Skin epidermis (tissue), 12 donors: ENCODE measurements around the gene SLC5A6.
"Not testable (repeated sequence)": the region's sequence is repeated elsewhere in the genome, so short reads cannot be mapped to it uniquely, and the experiment has no call there.

ENCODE experiments used
- H3K27ac ChIP-seq, 21 experiments: fragments of 200-600 bp; sonication (generic) in 11 of 21; one replicate each; pipeline ENCODE4 v1.5.0; 2020; ENCODE audit warnings: mild to moderate bottlenecking in 3 of 21, inconsistent platforms in 2 of 21, moderate library complexity in 2 of 21
- H3K4me3 ChIP-seq, 7 experiments: fragments of 200-600 bp; sonication (generic) in 2 of 7; one replicate each; pipeline ENCODE4 v1.5.0; 2020; ENCODE audit warnings: inconsistent platforms in 2 of 7, mild to moderate bottlenecking in 2 of 7, moderate library complexity in 1 of 7

Gene SLC5A6

DNA sequence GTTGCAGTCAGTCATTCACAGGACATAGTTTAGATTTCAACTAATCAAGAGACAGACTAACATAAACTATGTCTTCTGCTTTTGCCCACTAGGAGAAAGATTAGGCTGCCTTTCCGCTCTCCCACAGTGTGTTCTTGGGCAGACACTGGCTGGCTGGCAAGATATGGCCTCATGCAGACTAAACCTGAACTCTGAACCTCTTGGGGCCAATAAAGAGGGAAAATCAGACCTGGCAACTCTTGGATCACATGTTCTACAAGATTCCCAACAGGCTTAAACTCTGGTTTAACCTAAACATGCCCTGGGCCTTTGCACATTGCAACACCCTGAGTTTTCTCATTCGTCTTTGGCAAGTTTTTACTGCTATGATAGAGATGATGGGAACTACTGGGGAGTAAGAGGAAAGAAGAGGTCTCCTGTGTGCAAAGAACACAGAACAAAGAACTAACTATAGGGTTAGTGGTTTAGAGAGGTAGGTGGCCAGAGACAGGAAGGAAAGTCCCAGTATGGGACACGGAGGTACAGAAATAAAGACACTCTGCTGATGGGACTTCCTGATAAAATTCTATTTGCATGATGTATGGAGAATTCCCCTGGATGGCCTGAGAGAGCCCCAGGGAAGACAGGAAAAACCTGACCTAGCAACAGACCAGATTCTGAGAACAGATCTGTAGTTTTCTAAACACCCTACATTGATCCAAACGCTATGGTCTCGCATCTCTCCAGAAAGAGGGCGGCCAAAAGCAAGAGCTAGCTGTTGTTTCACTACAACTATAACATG, 2.3 kb downstream of the SLC5A6 start:
- Histone ChIP-seq H3K4me3 (no peak overlapping the region), H3K27ac (peak overlapping the region in 2 of 21 experiments; percentile 48 to 95)

DNA sequence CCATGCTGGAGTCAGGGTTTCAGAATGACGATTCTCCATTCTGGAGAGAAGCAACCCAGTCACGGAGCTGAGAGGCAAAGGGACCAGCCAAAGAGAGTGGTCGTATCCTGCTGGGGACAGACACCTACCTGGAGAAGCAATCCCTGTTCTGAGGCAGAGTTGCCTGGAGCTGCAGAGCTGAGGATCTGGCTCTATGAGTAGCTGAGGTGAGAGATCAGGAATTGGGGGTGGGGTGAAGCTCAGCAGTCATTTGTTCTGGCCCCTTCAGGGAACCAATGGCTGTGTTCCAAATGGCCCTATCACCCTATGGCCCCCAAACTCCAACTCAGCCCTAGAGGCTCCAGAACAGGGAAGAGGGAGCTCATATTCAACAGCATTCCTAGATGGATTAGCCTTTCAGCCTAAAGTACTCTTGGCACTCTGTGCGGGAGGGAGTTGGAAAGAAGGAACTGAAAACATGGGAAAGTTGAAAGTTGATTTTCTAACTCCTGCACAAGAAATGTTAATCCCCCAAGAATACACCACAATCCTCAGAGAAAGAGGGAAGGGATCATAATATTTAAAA, 3.5 kb downstream of the SLC5A6 start:
- H3K27ac ChIP-seq, result no peak overlapping the region
- no peak overlapping the region for H3K4me3 ChIP-seq

DNA sequence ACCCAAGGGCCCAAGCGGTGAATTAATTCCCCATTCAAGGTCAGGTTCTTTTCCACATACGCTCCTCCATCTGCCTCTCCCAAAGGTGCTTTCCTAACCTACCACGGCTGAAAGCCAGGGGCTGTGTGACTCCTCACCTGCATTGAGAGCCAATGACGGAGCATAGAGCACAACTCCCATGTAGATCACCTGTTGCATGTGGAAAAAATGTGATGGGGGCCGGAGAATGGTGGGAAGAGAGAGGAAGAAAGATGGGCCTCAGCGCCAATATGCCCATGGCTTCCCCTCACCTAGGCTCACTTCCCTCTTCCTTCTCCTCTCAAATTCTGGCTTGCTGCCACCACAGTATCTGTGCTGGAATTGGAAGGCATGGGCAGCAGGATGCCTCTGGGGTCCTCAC, 5.7 kb downstream of the SLC5A6 start:
- no peak overlapping the region for H3K27ac ChIP-seq
- no peak overlapping the region for H3K4me3 ChIP-seq

DNA sequence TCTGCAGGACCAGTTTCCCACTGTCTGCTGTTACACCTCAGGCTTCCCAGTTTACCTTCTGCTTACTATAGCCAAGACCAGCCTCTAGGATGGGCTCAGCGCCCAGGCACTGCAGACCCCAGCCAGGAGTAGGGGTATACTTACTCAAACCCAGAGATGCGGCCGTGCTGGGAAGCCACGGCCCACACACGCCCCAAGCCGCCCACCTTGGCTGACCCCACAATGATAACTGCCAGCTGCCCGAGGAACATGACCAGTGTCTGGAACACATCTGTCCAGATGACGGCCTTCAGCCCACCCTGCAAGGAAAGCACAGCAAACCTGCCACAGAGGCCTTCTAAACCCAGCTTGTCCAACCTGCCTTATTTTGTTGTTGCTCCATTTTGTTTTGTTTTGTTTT, 6.9 kb downstream of the SLC5A6 start:
- no peak overlapping the region for H3K4me3 ChIP-seq
- no peak overlapping the region for H3K27ac ChIP-seq

DNA sequence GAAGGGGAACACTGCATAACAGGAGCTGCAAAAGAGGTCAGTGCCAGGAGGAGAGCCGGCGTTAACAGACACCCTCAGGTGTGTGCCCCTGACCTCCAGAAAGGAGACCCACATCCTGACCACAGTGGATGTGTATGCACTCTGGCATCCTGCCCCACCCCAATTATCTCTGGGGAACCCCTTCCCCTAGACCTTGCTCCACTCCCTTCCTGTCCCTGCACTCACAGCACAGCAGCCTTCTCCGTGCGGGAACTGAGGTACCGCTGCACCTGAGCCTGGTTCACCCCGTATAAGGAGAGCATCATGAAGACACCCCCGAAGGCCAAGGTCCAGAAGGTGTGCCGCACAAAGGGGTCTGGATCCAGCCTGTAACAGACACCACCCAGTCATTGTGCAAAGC, 7.5 kb downstream of the SLC5A6 start:
- H3K4me3 ChIP-seq, result no peak overlapping the region
- H3K27ac ChIP-seq, result no peak overlapping the region

DNA sequence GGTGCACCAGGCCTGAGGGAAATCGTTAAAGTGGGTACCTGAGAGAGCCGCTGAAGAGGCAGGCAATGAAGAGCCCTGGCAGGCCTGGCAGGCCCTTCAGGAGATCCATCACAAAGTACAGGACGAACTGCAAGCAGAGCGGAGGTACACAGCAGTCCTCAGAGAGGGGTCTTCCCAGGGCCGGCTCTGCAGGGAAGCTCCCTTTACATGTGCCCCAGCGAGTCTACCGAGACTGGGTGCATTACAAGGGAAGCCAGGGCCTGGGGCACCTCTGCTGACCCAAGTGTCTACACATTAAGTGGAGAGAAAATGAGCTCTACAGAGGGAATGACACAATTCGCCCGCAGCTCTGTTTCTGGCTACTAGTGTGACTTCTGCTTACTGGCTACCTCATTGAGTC, 8.3 kb downstream of the SLC5A6 start:
- Histone ChIP-seq H3K27ac (no peak overlapping the region), H3K4me3 (no peak overlapping the region)

DNA sequence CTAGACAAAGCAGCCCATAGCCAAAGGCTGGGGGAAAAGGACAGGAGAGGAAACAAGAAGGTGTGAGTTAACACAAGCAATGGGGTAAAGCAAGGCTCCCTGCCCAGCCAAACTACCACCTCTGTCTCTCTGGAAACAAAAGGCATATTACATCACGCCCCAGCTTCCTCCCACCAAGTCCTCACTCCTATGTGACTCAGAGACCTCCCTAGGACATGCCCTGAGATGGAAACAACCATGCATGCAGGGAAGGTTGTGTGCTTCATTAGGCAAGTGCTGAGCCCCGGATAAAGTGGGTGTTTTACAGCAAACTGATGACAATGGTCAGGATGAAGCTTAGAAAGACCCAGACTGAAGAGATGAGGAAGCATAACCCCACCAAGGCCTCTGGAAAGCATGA, 9.2 kb downstream of the SLC5A6 start:
- no peak overlapping the region for H3K27ac ChIP-seq
- H3K4me3 ChIP-seq, result no peak overlapping the region

DNA sequence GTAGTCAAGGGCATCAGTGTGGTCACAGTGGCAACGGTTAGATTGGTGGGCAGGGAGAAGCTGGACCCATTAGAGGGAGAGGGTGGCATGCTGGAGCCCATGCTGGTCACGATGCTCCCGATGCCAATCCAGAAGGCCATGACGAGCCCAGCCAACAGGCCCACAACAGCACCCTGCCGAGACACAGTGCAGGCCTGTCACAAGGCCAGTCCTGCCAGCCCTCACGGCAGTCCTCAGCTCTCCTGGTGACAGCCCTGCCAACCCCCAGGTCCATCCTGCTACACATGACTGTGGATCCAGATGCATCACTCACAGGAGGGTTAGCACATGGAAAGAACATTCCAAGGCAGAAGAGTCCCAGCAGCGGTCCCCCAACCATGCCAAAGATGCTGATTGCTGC, 10.4 kb downstream of the SLC5A6 start:
- H3K4me3 ChIP-seq, result no peak overlapping the region
- no peak overlapping the region for H3K27ac ChIP-seq

DNA sequence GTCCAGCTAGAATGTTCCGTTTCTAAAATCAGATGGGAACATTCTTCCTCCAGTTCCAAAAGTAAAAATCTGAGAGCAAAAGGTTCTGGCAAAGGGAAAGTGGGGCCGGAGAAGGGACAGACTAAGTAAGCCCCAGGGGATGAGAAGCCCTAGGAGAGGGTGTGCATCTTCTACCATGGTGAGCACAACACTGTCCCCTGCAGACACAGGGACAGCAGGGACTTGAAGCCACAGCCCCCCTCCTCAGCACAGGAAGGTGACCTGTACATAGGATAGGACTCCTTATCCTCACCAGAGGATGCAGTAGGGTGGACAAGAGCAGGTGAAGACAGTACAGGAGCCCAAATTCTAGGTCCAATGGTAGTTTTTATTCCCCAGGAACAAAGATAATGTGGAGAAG, 12.8 kb downstream of the SLC5A6 start:
- no peak overlapping the region for H3K4me3 ChIP-seq
- no peak overlapping the region for H3K27ac ChIP-seq

DNA sequence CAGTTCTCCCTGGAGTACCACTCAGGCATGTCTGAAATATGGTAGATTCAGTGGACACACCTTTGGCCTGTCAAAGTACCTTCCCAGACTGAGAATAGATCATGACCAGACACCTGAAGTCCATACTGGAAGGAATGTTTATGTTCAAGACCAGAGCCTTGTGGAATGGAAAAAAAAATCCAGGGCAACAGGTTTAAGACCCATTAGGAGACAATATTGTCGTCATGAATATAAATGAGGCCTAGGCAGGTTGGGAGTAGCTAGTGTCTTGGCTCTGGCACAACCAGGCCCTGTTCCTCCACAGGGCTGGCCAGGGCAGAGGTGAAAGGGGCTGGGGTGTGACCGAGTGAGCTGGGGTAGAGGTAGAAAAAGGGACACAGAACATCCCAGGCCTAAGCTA, 13.4 kb downstream of the SLC5A6 start:
- H3K27ac ChIP-seq, result no peak overlapping the region
- H3K4me3 ChIP-seq, result no peak overlapping the region

DNA sequence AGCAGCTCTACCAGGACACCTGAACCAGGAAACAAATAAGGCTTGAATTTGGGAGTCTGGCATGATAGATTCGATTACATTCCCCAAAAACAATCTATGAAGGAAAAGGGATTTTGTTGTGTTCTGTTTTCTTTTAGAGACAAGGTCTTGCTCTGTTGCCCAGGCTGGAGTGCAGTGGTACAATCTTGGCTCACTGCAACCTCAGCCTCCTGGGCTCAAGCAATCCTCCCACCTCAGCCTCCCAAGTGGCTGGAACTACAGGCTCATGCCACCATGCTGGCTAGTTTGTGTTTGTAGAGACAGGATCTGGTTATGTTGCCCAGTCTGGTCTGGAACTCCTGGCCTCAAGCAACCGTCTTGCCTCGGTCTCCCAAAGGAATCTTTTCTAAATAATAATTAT, 14.0 kb downstream of the SLC5A6 start:
- H3K4me3 ChIP-seq, H3K27ac ChIP-seq: not testable (repeated sequence)

DNA sequence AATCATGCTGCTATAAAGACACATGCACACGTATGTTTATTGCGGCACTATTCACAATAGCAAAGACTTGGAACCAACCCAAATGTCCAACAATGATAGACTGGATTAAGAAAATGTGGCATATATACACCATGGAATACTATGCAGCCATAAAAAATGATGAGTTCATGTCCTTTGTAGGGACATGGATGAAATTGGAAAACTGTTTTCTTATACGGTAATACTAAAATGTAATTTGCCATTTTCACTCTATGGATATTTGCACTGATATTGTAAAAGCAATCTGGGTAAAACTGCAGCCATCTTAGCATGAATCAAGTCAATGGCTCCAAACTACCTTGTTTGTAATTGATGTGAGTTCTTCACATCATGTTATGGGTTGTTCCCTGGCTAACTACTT, 16.3 kb downstream of the SLC5A6 start:
- not testable (repeated sequence) for H3K4me3 ChIP-seq, H3K27ac ChIP-seq

DNA sequence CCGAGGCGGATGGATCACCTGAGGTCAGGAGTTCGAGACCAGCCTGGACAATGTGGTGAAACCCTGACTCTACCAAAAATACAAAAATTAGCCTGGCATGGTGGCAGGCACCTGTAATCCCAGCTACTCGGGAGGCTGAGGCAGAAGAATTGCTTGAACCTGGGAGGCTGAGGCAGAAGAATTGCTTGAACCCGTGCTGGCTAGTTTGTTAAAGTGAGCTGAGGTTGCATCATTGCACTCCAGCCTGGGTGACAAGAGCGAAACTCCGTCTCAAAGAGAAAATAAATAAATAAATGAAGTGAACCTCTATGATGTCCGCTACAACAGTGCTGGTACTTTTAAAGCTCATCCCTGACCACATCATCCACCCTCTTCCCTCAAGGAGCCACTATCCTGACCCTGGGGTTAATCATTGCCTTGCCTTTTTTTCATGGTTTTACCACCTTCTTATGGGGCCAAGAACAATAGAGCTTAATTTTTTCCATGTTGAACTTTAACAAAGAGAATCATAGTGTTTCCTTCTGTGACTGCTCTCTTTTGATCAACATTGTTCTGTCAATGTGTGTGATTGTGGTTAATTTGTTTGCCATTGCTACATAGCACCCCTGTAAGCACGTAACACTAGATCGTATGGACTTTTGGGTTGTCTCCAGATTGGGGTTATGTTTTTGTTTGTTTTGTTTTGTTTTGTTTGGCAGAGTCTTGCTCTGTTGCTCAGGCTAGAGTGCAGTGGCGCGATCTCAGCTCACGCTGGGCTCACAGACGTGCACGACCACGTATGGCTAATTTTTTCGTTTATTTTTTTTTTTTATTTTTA, 17.3 kb downstream of the SLC5A6 start:
- Histone ChIP-seq H3K27ac (no peak overlapping the region), H3K4me3 (no peak overlapping the region)

DNA sequence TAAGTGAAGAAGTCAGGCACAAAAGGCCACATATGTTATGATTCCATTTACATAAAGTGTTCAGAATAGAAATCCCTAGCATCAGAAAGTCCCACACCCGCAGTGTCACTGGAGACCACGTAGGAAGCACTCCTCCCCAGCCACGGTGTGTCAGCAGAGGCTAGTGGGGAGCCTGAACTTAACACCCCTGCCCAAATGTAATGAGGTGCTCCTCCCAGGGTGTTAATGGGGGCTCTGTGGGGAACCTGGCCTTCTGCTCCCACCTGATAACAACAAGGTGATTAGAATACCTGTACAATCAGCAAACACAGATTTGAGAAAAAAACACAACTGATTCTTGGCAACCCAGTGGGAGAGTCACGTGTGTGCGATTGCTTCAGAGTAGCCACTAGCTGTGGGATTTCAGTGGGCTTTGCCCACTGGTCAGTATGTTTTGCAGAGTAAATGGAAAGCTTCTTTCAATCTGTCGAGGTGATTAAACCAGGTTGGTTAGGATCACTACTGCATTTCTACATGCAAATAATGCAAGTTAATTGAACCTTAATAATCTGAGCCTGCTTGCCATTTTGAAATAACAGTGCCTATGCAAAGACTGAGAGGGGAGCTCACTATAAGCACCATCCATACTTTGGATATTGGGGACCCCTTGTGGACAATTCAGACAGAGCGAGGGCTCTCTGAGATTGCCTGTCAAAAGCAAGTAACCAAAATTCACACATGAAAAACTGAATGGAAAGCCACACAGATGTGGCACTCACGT, 20.8 kb downstream of the SLC5A6 start:
- no peak overlapping the region for H3K27ac ChIP-seq

DNA sequence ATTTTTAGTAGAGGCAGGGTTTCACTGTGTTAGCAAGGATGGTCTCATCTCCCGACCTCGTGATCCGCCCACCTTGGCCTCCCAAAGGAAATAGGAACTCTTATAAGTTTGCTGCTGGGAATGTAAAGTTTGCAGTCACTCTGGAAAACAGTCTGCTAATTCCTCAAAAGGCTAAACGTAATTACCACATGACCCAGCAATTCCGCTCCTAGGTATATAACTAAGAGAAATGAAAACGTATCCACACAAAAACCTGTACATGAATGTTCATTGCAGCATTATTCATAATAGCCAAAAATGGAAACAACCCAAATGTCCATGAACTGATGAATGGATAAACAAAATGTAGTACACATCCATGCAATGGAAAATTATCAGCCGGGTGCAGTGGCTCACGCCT, 22.1 kb downstream of the SLC5A6 start:
- no peak overlapping the region for H3K27ac ChIP-seq
- H3K4me3 ChIP-seq, result no peak overlapping the region

More for the DNA sequence above, 20.8 kb downstream of the SLC5A6 start:
- H3K4me3 ChIP-seq, result no peak overlapping the region

DNA sequence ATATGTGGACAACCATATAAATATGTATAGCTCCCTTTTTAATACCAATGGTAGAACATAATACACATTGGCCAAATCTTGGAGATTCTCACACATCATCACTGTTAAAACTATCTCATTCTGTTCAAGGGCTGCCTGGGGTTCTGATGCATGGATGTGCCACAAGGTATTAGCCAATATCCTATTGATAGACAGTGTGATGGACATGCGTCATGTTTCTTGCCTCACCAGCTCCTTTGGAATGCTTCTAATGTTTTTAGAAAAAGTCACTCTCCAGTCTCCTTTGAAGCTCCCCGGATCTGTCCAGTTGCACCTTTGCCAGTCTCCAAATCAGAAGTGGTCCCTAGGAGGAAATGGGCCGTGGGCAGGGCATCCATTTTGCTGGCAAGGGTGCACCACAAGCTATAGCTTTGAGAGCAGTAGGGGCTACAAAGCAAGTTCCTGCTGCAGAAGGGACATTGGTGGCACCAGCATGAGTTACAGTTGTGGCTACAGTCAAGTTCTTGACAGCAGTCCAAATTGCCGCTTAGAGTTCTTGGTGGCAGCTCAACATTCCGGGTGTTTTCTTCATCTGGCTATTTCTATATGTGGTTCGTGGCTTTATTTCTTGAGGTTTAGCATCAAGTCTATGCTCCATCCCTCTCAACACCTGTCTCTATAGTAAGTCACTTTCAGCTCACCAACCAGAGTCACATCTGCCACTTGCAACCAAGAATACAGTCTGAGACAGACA, 25.3 kb downstream of the SLC5A6 start:
- Histone ChIP-seq H3K27ac (peak overlapping the region in 3 of 21 experiments; percentile 31 to 64 (median 55)), H3K4me3 (no peak overlapping the region)

DNA sequence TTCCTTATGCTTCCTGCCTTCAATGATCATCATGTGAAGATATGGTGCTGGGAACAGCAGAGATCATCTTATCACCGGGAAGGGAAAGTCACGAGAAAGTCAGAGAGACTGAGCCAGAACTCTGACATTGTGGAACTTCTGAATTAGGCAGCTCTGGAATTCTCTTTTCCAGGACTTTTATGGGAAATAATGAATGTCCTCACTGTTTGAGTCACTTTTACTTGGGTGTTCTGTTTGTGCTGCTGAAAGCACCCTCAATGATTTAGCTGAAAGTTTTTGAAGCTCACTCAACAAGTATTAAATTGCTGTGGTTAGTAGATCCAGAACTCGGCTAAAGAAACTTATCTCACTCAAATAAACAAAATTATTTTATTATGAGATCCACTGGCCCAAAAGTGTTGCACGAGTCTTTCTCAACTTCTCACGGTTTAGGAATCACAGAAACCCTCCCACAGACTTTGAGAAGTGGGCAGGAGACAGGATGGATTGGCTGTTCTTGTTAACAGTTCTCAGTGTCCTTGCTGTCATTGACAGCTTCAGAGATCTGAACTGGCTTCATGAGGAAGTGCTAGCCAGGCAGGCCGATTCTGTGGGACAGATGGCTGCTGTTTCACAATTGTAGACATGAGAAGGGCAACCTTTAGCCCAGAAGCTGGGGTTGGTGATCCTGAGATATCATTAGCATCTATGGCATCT, 26.6 kb downstream of the SLC5A6 start:
- Histone ChIP-seq H3K4me3 (no peak overlapping the region), H3K27ac (peak overlapping the region in 16 of 21 experiments; percentile 15 to 77 (median 50))

DNA sequence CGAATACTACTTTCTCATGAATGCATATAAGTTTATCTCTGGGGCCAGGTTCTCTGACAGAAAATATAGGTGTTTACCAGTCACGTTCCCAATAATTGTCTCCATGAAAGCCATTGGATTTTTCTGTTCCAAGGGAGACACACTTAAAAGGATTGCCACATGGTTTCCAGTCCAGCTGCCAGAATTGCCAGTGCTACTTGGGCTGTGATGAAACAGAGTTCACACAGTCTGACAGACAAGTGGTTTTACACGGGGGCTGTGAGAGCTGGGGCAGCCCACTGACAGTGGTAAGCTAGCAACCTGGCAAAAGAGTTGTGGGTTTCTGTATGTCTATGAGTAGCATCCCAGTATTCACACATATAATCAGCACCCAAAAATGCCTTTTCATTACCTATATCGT, 28.0 kb downstream of the SLC5A6 start:
- Histone ChIP-seq H3K27ac (peak overlapping the region in 12 of 21 experiments; percentile 1 to 74 (median 38)), H3K4me3 (no peak overlapping the region)

DNA sequence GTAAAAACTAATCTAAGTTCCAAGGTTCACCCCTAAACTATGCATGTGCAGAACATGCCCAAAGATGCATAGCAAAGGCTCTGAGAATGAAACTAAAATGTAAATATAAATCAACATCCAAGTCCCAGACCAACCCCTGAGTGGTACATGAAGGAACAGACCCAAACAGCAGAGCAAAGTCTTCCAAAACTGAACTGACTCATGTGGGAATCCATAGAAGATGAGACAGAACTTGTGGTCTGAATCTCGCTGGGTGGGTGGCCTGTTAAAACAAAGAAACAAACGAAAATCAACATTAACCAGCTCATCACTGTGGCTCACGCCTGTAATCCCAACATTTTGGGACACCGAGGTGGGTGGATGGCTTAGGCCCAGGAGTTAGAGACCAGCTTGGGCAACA, 29.7 kb downstream of the SLC5A6 start:
- no peak overlapping the region for H3K4me3 ChIP-seq
- H3K27ac ChIP-seq, result peak overlapping the region in 8 of 21 experiments; percentile 25 to 74 (median 40)
